ENCODE data around the gene SLC20A1.

SLC20A1 gene

GRCh38 chr2:112625474-112626114 is 20.1 kb upstream of the SLC20A1 start:
- DNase-seq = no peak

- DNase-seq = peak; percentile 77
These were observed 19.1 kb upstream of the SLC20A1 start for GRCh38 chr2:112626604-112627059.

DNA sequence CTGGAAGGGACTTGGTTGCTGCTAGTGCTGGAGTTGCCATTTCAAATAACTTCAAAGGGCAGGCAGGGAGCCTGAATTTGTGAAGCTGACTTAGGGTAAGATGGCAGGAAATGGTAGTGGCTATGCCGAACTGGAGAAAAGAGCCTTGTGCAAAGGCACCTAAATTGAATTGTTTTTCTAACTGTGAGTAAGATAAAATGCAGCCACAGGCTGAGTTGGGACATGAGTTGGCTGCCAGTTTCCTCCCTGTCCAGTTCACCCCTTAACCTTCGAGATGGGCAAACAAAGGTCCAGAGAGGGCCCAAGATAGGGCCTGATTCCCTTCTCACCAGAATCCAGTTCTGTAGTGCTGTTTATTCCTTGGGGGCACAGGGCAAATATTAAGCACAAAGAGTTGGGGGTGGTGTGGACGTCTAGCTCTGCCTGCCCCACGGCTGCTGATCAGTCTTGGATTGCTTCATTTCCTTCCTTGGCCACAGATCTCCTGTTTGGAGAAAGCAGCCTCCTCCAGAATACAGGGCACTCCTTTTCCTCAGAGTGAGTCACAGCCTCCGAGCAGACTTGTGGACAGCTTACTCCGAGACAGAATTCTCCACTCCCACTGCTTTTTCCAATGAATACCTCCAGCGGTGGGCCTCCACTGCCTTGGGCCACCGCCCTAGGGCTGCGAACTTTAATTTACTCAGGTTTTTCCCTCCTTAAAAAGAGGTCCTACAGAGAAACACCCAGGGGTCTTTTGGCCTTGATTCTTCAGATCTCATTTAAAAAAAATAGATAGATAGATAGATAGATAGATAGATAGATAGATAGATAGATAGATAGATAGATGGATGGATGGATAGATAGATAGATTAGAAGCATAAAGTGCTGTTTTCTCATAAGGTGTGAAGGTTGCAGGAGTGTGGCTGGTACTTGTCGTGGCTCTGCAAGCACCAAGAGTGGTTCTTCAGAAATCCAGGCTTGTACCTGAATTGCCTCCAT is 18.4 kb upstream of the SLC20A1 start:
- DNase-seq = peak; percentile 77

- no peak for DNase-seq
These were observed 16.5 kb upstream of the SLC20A1 start for GRCh38 chr2:112629224-112629623.

DNA sequence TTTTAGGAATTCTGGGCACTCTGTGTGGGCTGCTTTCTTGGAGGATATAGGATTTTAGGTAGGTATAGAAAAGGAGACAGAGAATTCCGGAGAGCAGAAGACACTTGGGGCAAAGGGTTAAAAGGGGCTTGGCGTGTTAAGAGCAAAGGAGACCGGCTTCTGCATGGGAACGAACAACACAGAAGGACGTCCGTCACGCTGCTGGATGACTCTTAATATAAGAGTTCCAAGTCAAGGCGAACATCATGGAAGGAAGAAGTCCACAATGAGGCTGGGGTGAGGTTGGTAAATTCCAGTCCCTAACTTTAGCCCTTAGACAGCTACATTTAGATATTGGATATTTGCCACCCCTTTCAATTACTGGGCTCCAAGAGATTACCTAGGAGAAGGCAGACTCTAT is 15.9 kb upstream of the SLC20A1 start:
- DNase-seq = no peak

GRCh38 chr2:112630268-112630667 is 15.5 kb upstream of the SLC20A1 start:
- no peak for DNase-seq

- no peak for DNase-seq
These were observed 12.0 kb upstream of the SLC20A1 start for GRCh38 chr2:112633708-112634107.

DNA sequence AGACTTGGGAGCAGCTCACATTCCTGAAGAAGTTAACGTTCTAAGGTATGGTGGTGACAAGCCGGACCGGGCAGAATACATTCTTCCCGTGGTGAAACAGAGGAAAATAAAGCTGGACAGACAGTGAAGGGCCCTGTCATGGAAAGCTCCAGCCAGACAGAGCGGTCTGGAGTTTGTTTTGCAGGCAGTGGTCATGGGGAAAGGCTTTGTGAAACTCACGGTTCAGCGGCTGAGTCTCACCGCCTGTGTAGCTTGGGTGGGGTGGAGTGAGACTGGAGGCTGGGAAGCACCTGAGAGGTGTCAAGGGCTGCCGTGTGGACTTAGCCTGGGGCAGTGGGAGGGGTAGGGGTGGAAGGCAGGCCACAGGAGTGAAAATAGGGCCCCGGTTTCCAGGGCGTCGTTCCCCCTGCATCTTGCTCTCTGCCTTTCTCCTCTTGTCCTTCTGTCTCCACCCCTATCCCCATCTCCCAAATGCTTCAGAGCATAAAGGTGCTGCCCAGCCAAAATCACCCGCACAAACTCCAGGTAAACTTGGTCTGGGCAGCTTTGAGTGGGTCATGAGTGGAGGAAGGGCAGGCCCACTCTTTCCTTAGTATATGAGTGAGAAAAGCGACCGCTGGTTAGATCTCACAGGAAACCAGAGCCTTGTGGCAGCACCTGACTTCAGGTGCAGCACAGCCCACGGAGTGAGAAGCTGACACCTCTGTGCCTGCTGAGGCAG is 11.4 kb upstream of the SLC20A1 start:
- no peak for DNase-seq

DNA sequence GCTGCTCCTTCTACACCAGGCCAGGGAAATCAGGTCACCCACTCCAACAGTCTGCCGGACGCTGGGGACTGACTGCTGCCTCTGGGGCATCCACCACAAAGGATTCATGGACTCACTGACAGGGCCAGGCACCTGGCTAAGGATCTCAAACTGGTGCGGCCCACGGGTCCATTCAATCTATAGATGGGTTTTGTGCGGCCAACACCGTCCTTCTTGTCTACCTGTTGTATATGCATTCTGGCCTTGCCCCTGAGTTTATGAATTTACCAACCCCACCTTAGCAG is 10.9 kb upstream of the SLC20A1 start:
- no peak for DNase-seq

DNA sequence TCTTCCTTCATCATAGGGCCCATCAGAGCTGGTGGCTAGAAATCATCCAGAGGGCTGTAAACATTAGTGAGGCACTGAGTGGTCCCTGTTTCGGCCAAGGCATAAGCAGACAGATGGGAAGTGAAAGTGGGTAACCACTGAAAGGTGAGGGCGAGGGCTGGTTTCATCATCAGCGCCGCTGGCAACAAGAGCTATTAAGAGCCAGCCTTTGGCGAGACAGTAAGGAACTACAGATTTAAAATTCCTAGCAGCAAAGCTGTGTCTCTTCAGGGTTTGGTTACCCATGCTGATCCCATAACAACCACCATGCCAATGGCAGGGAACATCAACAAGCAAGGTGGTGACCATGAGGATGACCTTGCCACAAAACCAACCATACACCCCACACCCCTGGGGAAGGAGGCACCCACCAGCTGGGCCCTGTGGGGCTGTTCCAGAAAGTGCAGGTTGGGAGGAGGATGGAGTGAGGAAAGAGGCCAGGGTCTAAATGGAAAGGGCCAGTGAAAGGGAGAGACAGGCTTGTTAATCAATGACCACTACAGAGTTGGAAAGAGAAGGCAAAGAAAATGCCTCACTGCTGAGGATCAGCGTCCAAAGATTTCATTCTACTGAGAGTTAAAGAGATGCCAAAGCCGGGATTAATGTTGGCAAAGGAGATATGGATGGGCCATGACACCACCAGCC is 9.0 kb upstream of the SLC20A1 start:
- no peak for DNase-seq

- no peak for DNase-seq
These were observed 8.5 kb upstream of the SLC20A1 start for GRCh38 chr2:112637289-112637660.

GRCh38 chr2:112639936-112640335 is 5.8 kb upstream of the SLC20A1 start:
- no peak for DNase-seq

- no peak for DNase-seq
These were observed 5.3 kb upstream of the SLC20A1 start for GRCh38 chr2:112640467-112640799.

DNA sequence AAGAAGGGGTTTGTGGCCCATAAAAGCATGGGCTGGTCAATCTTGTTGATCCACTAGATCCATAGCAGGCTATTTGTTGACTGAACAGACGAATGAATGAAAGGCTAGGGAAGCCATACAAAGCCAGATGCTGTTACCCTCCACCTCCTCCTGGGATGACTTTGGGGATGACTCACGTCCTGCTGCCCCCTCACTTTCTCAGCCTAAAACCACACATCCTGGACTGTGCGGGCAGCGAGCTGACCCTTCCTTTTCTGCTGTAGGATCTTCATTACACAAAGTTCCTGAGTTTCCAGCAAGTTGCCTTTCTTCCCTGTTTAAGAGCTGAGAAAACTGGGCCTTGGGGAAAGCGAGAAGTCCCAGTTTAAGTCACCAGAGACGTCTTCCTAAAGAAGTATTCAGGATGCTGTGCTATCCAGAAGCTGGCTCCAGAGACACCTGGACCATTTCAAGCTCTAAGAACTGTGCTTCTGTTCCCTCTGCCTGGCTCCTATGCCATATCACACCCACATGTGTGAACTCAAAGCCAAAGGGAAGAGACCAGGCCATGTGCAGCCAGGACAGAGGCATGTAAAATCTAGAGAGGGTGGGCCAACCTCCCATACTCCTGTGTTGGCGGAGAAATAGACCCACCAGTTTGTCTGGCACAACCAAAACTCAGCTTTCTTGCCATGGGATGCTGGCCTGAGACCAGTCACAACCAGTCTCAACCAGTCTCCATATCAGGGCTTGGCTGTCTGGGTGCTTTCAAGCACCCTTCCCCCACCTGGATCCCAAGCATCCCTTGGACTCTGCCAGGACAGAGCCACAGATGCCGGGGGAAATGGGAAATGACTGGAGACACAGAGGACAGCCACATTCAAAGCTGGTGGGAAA is 4.7 kb upstream of the SLC20A1 start:
- no peak for DNase-seq

- DNase-seq = no peak
These were observed 4.0 kb upstream of the SLC20A1 start for GRCh38 chr2:112641701-112642100.

- no peak for DNase-seq
These were observed 3.2 kb upstream of the SLC20A1 start for GRCh38 chr2:112642561-112642960.

DNA sequence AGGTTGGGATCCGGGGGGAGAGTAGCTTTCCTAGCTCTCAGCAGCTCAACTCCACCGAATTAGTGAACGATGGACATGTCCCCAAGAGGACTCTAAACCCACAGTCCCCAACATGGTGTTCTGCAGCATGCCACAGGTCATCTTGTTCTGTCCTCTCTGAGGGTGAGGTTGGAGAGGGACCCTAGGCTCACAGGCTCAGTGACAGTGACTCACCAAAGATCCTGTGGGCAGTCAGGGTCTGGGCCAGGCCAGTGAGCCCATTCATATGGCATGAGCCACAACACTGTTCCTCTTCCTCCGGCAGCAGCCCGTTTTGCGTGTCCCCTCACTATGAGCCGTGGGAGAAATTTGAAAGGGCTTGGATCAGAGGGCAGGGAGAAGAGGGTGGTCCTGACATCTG is 2.8 kb upstream of the SLC20A1 start:
- DNase-seq = no peak

DNA sequence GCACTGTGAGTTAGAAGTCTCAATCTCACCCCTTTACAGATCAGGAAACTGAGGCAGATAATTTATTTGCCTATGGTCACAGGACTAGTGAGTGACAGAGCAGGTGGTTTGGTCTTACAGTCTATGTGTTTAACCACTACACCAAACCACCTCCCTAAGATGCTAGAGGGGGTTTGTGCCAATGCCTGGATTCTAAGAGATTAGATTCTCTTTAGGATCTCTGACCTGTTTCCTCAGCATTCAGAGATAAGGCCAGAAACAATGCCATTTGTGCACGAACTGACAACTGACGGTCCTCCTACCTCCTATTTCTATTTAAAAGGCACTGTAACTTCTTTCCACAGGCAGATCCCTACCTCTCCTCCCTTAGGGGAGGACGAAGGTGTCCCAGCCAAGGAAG is 2.3 kb upstream of the SLC20A1 start:
- no peak for DNase-seq

DNA sequence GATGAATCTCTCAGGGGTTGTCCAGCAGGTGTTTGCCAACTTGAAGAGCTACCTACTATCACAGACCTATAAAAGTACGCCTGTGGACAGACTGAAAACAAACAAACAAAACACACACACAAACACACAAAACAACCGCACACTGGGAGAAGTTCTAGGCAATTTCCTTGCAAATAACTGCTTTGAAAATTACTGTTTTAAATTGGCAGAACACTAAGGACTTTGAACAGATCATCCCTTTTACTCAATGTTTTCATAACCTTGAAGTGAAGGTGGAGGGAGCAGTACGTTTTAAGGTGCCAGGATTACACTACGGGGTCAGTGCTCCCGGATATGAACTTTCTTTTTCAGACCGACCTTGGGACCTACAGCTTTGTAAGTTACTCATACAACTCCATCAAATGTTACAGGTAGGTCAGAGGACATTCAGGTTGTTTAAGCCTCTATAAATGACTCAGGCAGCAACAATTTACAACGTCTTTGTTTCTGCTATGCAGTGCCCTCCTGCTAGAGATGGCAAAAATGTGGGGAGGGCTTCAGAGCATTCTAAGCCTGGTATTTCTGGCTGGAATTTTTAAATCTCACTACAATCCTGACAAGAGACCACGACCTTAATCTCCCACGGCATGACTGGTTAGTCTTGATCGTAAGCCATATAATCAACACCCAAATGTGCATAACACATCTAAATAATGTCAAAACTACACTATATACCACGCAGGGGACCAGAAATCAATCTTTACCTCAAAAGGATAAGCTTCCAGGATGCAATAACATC is 1.4 kb upstream of the SLC20A1 start:
- no peak for DNase-seq

DNA sequence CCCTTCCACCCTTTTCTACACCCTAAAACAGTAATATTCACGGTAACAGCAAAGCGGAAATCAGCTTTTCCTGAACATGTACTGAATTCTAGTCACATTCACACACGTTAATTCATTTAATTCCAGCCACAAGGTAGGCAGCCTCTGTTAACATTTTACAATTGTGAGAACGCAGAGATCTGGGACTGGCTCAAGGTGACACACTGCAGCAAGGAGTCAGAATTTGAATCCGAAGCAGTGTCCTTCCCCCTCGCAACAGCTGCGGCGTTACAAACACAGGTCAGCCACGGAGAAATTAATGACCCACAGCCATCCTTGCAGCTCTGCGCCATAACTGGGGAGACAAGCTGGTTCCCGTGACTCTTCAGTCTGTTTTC is 818 bp upstream of the SLC20A1 start:
- DNase-seq = peak; percentile 39

- no peak for DNase-seq
These were observed 472 bp downstream of the SLC20A1 start for GRCh38 chr2:112646102-112646719.

Measured in KG1 (cell line).